Right lobe of liver (tissue), 6 donors: Measurements from ENCODE around the gene CORO2A. TPM values are rescaled to one million over a fixed set of nuclear protein-coding genes. Genes with fewer than 3 reads are reported as not detected.

Experiments used
- ATAC-seq, 4 donors: fragments of 200-7000 bp; cut with Tn5 transposase; one replicate each; pipeline ENCODE4 v1.9.1; 2020; ENCODE audit warnings: mild to moderate bottlenecking in 4 of 4, moderate library complexity in 4 of 4
- DNase-seq, 3 donors: peaks; one replicate each; pipeline ENCODE4 v3.0.0-alpha.2; 2020
- H3K27ac ChIP-seq, 3 donors: fragments of 200-600 bp; one replicate each; pipeline ENCODE4 v1.8.0; 2022
- H3K27me3 ChIP-seq, 2 donors: fragments of 200-600 bp; one replicate each; pipeline ENCODE4 v1.8.0; 2022
- H3K36me3 ChIP-seq, 4 donors: fragments of 200-600 bp; sonication (generic) in 1 of 4; one replicate each; pipeline versions ENCODE4 v1.5.1 to v1.8.0; 2017 to 2022; ENCODE audit warnings: control low read depth in 1 of 4
- H3K4me1 ChIP-seq, 4 donors: fragments of 200-600 bp; sonication (generic) in 1 of 4; one replicate each; pipeline versions ENCODE4 v1.5.1 to v1.8.0; 2017 to 2022; ENCODE audit warnings: control low read depth in 1 of 4
- H3K4me3 ChIP-seq, 3 donors: fragments of 200-600 bp; one replicate each; pipeline ENCODE4 v1.8.0; 2022
- H3K9me3 ChIP-seq, 4 donors: fragments of 200-600 bp; sonication (generic) in 1 of 4; one replicate each; pipeline versions ENCODE4 v1.5.1 to v1.8.0; 2017 to 2022; ENCODE audit warnings: control low read depth in 1 of 4
- CTCF ChIP-seq, 4 donors: fragments of 200-600 bp in 3 of 4; fragments of 450-650 bp in 1 of 4; IDR thresholded peaks; one replicate each; pipeline versions ENCODE4 v1.5.1 to v1.8.0; 2016 to 2022; ENCODE audit warnings: antibody characterized with exemption in 4 of 4, mild to moderate bottlenecking in 2 of 4
- POLR2A ChIP-seq: fragments of 450-650 bp; IDR thresholded peaks from one replicate; pipeline ENCODE4 v1.6.1; 2017; ENCODE audit warnings: antibody characterized with exemption, mild to moderate bottlenecking
- WGBS: methylation state at CpG from one replicate; pipeline ENCODE4 v1.1.6; 2018; ENCODE audit warnings: low coverage, low lambda C conversion rate; ENCODE audit not compliant: insufficient coverage; ENCODE audit errors: missing lambda C conversion rate; 5-methylcytosine and 5-hydroxymethylcytosine counted together
- intact Hi-C, 2 donors: fragments of 100-400 bp; cut with DNase I; formaldehyde crosslinking; loops; one replicate each; pipeline versions ENCODE4 v1.11.2 to v1.14.1; 2022
- total RNA-seq, 6 experiments: library from RNA; depleted of rRNA in 2 of 6; stranded (reverse); fragments of >200 nt in 2 of 6; fragmentation: NEBNext Ultra II Directional in 3 of 6; extraction: Animal tissue kit (Norgen Biotek cat#: 25700) in 3 of 6; gene quantifications; one replicate each; pipeline versions ENCODE4 v1.1.0 to v1.2.4, GENCODE V29; 2016 to 2023
- donor health status: DM: no; HTN: yes; CAD: no.
- donor health status: DM: no; HTN: no; CAD: no.
- donor health status: DM: no; HTN: no; CAD: no.
- donor health status: DM: no; HTN: yes; CAD: no.
- donor health status: DM: no; HTN: yes; CAD: no.

CORO2A gene
- total RNA-seq, 6 experiments from 2014 or later = 0.67 to 6.2 (median 3.3) TPM

GRCh38 chr9:98210435-98210834 lies 18.0 kb upstream of the CORO2A start:
- ATAC-seq (peak in 3 of 4 donors; percentile 47 to 53 (median 52)), DNase-seq (peak in 2 of 3 donors; percentile 51 to 60)
- no CpG with 5 or more reads among the region's 9 CpGs for WGBS
- H3K27ac ChIP-seq = peak overlapping the region in 1 of 3 donors; percentile 31
- no peaks in the 10 kb centered on the region for H3K9me3 ChIP-seq
- TF ChIP-seq CTCF (IDR thresholded peaks at IDR 0.05) (no peak), POLR2A (no peak)
- peaks cover 0 to 32% (median 7%) of the 10 kb centered on the region in 4 donors for H3K4me1 ChIP-seq
- intact Hi-C loops = no loop called here
- H3K36me3 ChIP-seq = no peaks in the 10 kb centered on the region
- H3K27me3 ChIP-seq = no peaks in the 10 kb centered on the region
- no peak overlapping the region for H3K4me3 ChIP-seq

DNA sequence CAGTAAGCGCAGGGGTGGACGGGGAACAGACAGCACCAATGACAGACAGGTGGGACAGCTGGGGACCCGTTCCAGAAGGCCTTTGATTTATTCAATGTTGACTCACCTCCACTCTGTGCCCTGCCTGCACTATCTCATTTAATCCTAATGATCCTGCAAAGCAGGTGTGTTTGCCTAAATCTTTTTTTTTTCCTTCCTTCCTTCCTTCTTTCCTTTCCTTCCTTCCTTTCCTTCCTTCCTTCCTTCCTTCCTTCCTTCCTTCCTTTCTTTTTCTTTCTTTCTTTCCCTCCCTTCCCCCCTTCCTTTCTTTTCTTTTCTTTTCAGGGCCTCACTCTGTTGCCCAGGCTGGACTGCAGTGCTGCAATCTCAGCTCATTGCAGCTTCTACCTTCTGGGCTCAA lies 17.1 kb upstream of the CORO2A start:
- H3K27ac ChIP-seq = no peak overlapping the region
- no peak for TF ChIP-seq POLR2A
- TF ChIP-seq CTCF (IDR thresholded peaks at IDR 0.05) = no peak
- 78% methylated on average over 3 of the region's 3 CpGs for WGBS
- H3K27me3 ChIP-seq = no peaks in the 10 kb centered on the region
- H3K4me1 ChIP-seq = peaks cover 0 to 24% (median 3%) of the 10 kb centered on the region in 4 donors
- H3K9me3 ChIP-seq = no peaks in the 10 kb centered on the region
- intact Hi-C loops = loop anchor here in 1 of 2 donors (5.0 kb wide), 1 partner anchor 43 kb away; no protein-coding TSS in a partner anchor
- ATAC-seq (no peak), DNase-seq (no peak)
- no peaks in the 10 kb centered on the region for H3K36me3 ChIP-seq
- no peak overlapping the region for H3K4me3 ChIP-seq

GRCh38 chr9:98208635-98209034 lies 16.2 kb upstream of the CORO2A start:
- WGBS = no CpG with 5 or more reads among the region's 20 CpGs
- Histone ChIP-seq H3K36me3 (no peaks in the 10 kb centered on the region), H3K4me1 (peaks cover 0 to 19% (median under 1%) of the 10 kb centered on the region in 4 donors), H3K27ac (no peak overlapping the region), H3K27me3 (no peaks in the 10 kb centered on the region), H3K9me3 (no peaks in the 10 kb centered on the region), H3K4me3 (no peak overlapping the region)
- ATAC-seq (peak in 3 of 4 donors; percentile 7 to 15 (median 9)), DNase-seq (no peak)
- intact Hi-C loops = loop anchor here in 1 of 2 donors (5.0 kb wide), 1 partner anchor 44 kb away; no protein-coding TSS in a partner anchor
- no peak for TF ChIP-seq POLR2A
- no peak for TF ChIP-seq CTCF (IDR thresholded peaks at IDR 0.05)

GRCh38 chr9:98207606-98208005 lies 15.2 kb upstream of the CORO2A start:
- ATAC-seq = peak; percentile 19 to 50 (median 25)
- TF ChIP-seq CTCF (IDR thresholded peaks at IDR 0.05) (peak in 3 of 4 donors; percentile 25 to 32 (median 30)), POLR2A (no peak)
- H3K27me3 ChIP-seq = no peaks in the 10 kb centered on the region
- 83% methylated on average over 2 of the region's 4 CpGs for WGBS
- H3K36me3 ChIP-seq = no peaks in the 10 kb centered on the region
- no peaks in the 10 kb centered on the region for H3K9me3 ChIP-seq
- peaks cover 0 to 17% (median 0%) of the 10 kb centered on the region in 4 donors for H3K4me1 ChIP-seq
- DNase-seq = no peak
- no peak overlapping the region for H3K4me3 ChIP-seq
- no peak overlapping the region for H3K27ac ChIP-seq
- intact Hi-C loops = loop anchor here in 1 of 2 donors (5.0 kb wide), 1 partner anchor 45 kb away; no protein-coding TSS in a partner anchor
